NCI-H82 treated with DMSO at 0.1 percent for 48 hours (cell line): ENCODE results near the gene SLC39A9.

Experiments used
- DNase-seq: peaks from one replicate; lab custom pipeline; 2025; ENCODE audit not compliant: unreplicated experiment; lab: John Stamatoyannopoulos, UW

Gene SLC39A9

GRCh38 chr14:69398053-69398817 lies at the start of gene SLC39A9, which contains the start of gene ERH:
TSS of gene SLC39A9 (plus strand) at chr14:69398692. CDS start at chr14:69399370, 678 bp downstream.
TSS of gene ERH (minus strand) at chr14:69398299. CDS start at chr14:69398233, 66 bp downstream.
- peak; percentile 97 for DNase-seq

GRCh38 chr14:69349091-69349777 lies 49.3 kb upstream of the SLC39A9 start:
- no peak for DNase-seq

- DNase-seq = no peak
These were observed 47.6 kb upstream of the SLC39A9 start for GRCh38 chr14:69350892-69351291.

GRCh38 chr14:69351385-69351784 lies 47.1 kb upstream of the SLC39A9 start:
- no peak for DNase-seq

- DNase-seq = no peak
These were observed 46.6 kb upstream of the SLC39A9 start for GRCh38 chr14:69351911-69352310.

GRCh38 chr14:69353168-69353567 lies 45.3 kb upstream of the SLC39A9 start:
- DNase-seq = no peak

GRCh38 chr14:69354383-69355153 lies 43.9 kb upstream of the SLC39A9 start:
- DNase-seq = no peak

- no peak for DNase-seq
These were observed 43.3 kb upstream of the SLC39A9 start for GRCh38 chr14:69355154-69355597.

- no peak for DNase-seq
These were observed 42.7 kb upstream of the SLC39A9 start for GRCh38 chr14:69355607-69356281.

- DNase-seq = no peak
These were observed 41.5 kb upstream of the SLC39A9 start for GRCh38 chr14:69356903-69357543.

- no peak for DNase-seq
These were observed 40.8 kb upstream of the SLC39A9 start for GRCh38 chr14:69357544-69358200.

GRCh38 chr14:69358233-69358963 lies 40.1 kb upstream of the SLC39A9 start:
- DNase-seq = no peak

- no peak for DNase-seq
These were observed 39.5 kb upstream of the SLC39A9 start for GRCh38 chr14:69358966-69359365.

- no peak for DNase-seq
These were observed 37.9 kb upstream of the SLC39A9 start for GRCh38 chr14:69360438-69361108.

- DNase-seq = no peak
These were observed 35.4 kb upstream of the SLC39A9 start for GRCh38 chr14:69363055-69363454.

- no peak for DNase-seq
These were observed 34.5 kb upstream of the SLC39A9 start for GRCh38 chr14:69363964-69364363.

- DNase-seq = no peak
These were observed 34.1 kb upstream of the SLC39A9 start for GRCh38 chr14:69364378-69364777.

- DNase-seq = no peak
These were observed 32.4 kb upstream of the SLC39A9 start for GRCh38 chr14:69366069-69366468.

- DNase-seq = no peak
These were observed 31.7 kb upstream of the SLC39A9 start for GRCh38 chr14:69366761-69367160.
